Right hindlimb (tissue), 1 donor: ENCODE measurements around the gene SLC2A6.
A peak's percentile ranks its signal among the peaks of the same experiment; 100 is the strongest.

ENCODE experiments used
- DNase-seq: peaks from one replicate; pipeline ENCODE4 v3.0.0-alpha.2; 2018

Gene SLC2A6

GRCh38 chr9:133433351-133433843 lies 45.5 kb downstream of the SLC2A6 start:
- DNase-seq = no peak

GRCh38 chr9:133430244-133430643 lies 48.7 kb downstream of the SLC2A6 start:
- DNase-seq = no peak

- peak; percentile 55 for DNase-seq
Observed at GRCh38 chr9:133429641-133430161, 49.2 kb downstream of the SLC2A6 start.

- no peak for DNase-seq
Observed at GRCh38 chr9:133429214-133429613, 49.7 kb downstream of the SLC2A6 start.

GRCh38 chr9:133428617-133429101 lies 50.2 kb downstream of the SLC2A6 start:
- DNase-seq = peak; percentile 68

GRCh38 chr9:133427658-133428348 lies 51.1 kb downstream of the SLC2A6 start:
- DNase-seq = no peak

- no peak for DNase-seq
Observed at GRCh38 chr9:133426011-133426410, 52.9 kb downstream of the SLC2A6 start.

GRCh38 chr9:133425049-133425632 lies 53.8 kb downstream of the SLC2A6 start:
- no peak for DNase-seq

- no peak for DNase-seq
Observed at GRCh38 chr9:133424187-133424586, 54.7 kb downstream of the SLC2A6 start.

GRCh38 chr9:133423216-133423615 lies 55.7 kb downstream of the SLC2A6 start:
- no peak for DNase-seq

- DNase-seq = no peak
Observed at GRCh38 chr9:133421615-133422542, 57.0 kb downstream of the SLC2A6 start, which contains the start of gene ADAMTS13. ADAMTS13 (plus strand) TSS chr9:133422367; CDS start chr9:133422444, 77 bp downstream.
